GM03348 (cell line): ENCODE results near the gene ARF5.

Experiments
- DNase-seq: peaks from one replicate; pipeline ENCODE4 v3.0.0; 2012; ENCODE audit warnings: low spot score

ARF5 gene

GRCh38 chr7:127635659-127636285 is 47.6 kb downstream of the ARF5 start:
- DNase-seq = no peak

GRCh38 chr7:127638197-127638596 is 50.0 kb downstream of the ARF5 start:
- DNase-seq = no peak
